Natural killer cell (primary cell): ENCODE measurements around the gene SLC6A7. TPM values are rescaled to one million over a fixed set of nuclear protein-coding genes. Genes with fewer than 3 reads are reported as not detected.

Experiments used
- ATAC-seq, 3 donors: fragments of 150-1000 bp in 2 of 3; fragments of 200-7000 bp in 1 of 3; cut with Tn5 transposase; 1 replicate in 1 of 3; 2 replicates in 2 of 3; pipeline ENCODE4 v1.10.0; 2021; ENCODE audit warnings: mild to moderate bottlenecking in 2 of 3, moderate library complexity in 2 of 3
- DNase-seq, 2 donors: peaks; one replicate each; pipeline versions ENCODE4 v3.0.0 to v3.0.0-alpha.2; 2013 to 2021; ENCODE audit warnings: mixed read lengths in 1 of 2
- H3K27ac ChIP-seq: one replicate; pipeline ENCODE4 v1.5.1; 2013; ENCODE audit warnings: mild to moderate bottlenecking, low read length
- H3K27me3 ChIP-seq: one replicate; pipeline ENCODE4 v1.6.1; 2013; ENCODE audit warnings: low read length; ENCODE audit not compliant: control insufficient read depth, insufficient read depth
- H3K36me3 ChIP-seq: one replicate; pipeline ENCODE4 v1.6.1; 2013; ENCODE audit warnings: low read length; ENCODE audit not compliant: control insufficient read depth, insufficient read depth
- H3K4me1 ChIP-seq: one replicate; pipeline ENCODE4 v1.6.1; 2013; ENCODE audit warnings: low read length; ENCODE audit not compliant: control insufficient read depth, insufficient read depth
- H3K4me3 ChIP-seq: one replicate; pipeline ENCODE4 v1.5.1; 2013; ENCODE audit warnings: low read length
- H3K9me3 ChIP-seq: one replicate; pipeline ENCODE4 v1.6.1; 2013; ENCODE audit warnings: low read length; ENCODE audit not compliant: control insufficient read depth, insufficient read depth
- H3K27ac Mint-ChIP-seq, 2 donors: one replicate each; pipeline ENCODE4 v1.8.0; 2022; ENCODE audit warnings: mild to moderate bottlenecking in 2 of 2, mixed read lengths in 2 of 2, moderate library complexity in 1 of 2
- H3K27me3 Mint-ChIP-seq, 2 donors: one replicate each; pipeline ENCODE4 v1.8.0; 2022; ENCODE audit warnings: low read depth in 2 of 2, mixed read lengths in 2 of 2
- H3K36me3 Mint-ChIP-seq: one replicate; pipeline ENCODE4 v1.8.0; 2022; ENCODE audit warnings: mixed read lengths
- H3K4me1 Mint-ChIP-seq, 2 donors: one replicate each; pipeline ENCODE4 v1.8.0; 2022; ENCODE audit warnings: mixed read lengths in 2 of 2
- H3K4me3 Mint-ChIP-seq: one replicate; pipeline ENCODE4 v1.8.0; 2022; ENCODE audit warnings: mild to moderate bottlenecking, moderate library complexity, mixed read lengths
- H3K9me3 Mint-ChIP-seq, 2 donors: one replicate each; pipeline ENCODE4 v1.8.0; 2022; ENCODE audit warnings: mixed read lengths in 2 of 2
- WGBS: methylation state at CpG from one replicate; pipeline ENCODE4 v1.1.7; 2013; ENCODE audit warnings: missing lambda C conversion rate; ENCODE audit not compliant: insufficient coverage; 5-methylcytosine and 5-hydroxymethylcytosine counted together
- intact Hi-C: fragments of 100-400 bp; cut with micrococcal nuclease; formaldehyde crosslinking; loops from one replicate; pipeline ENCODE4 v1.14.2; 2022
- total RNA-seq, 4 donors: library from RNA; stranded (reverse); fragments of 120-200 nt in 1 of 4; gene quantifications; one replicate each; pipeline versions ENCODE4 v1.2.3 to v1.2.4, GENCODE V29; 2013 to 2022
- TF ChIP-seq, protein P1 (sequence below): fragments of 200-600 bp; IDR thresholded peaks from one replicate; pipeline ENCODE4 v1.8.0; 2022; ENCODE audit warnings: antibody characterized with exemption

The SLC6A7 gene
- total RNA-seq, 3 donors from 2014 or later (not counting 1 experiment from before 2014, with no cell fraction given): not detected

DNA sequence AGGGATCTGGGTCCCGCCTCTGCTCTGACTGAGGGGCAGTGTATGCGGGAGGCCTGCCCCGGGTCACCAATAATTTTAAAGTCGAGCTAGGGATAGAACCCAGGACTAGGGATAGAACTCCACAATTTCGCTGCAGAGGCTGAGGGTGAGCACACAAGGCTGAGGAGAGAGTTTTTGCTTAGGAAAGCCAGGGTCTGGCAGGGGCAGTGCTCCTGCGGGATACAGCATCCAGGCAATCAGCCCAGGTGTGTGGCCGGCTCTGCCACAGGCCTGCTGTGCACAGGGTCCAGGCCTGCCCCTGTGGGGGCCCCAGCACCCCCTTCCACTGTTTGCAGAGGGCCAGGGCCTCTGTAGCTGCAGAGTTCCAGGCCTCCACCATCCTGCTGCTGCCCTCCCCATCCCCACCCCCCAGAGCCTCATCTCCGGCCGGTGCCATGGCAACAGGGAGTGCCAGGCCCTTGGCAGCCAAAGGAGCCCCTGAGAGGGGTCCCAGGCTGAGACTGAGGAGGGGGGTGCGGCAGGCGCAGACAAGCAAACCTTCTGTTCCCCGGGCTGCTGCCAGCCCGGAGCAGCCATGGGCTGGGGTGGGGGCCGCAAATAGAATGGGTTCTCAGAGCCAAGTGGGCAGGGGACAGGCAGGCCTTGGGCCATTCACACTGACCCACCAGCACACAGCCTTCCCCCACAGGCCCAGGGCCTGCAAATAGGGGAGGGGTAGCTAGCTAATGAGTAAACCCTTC lies 42.8 kb upstream of the SLC6A7 start:
- H3K36me3 Mint-ChIP-seq: no peaks in the 10 kb centered on the region
- H3K27ac ChIP-seq: no peak overlapping the region
- no peak overlapping the region for H3K4me3 Mint-ChIP-seq
- H3K9me3 ChIP-seq: no peaks in the 10 kb centered on the region
- no peaks in the 10 kb centered on the region for H3K27me3 ChIP-seq
- 95% methylated on average over 14 of the region's 14 CpGs for WGBS
- H3K4me3 ChIP-seq: no peak overlapping the region
- H3K4me1 ChIP-seq: peaks cover 54% of the 10 kb centered on the region
- peaks cover 0 to 4% of the 10 kb centered on the region in 2 donors for H3K27me3 Mint-ChIP-seq
- DNase-seq (no peak), ATAC-seq (no peak)
- H3K36me3 ChIP-seq: no peaks in the 10 kb centered on the region
- no peak overlapping the region for H3K27ac Mint-ChIP-seq
- peaks cover 56 to 67% of the 10 kb centered on the region in 2 donors for H3K4me1 Mint-ChIP-seq
- intact Hi-C loops: no loop called here
- no peaks in the 10 kb centered on the region for H3K9me3 Mint-ChIP-seq
- TF ChIP-seq, protein P1, sequence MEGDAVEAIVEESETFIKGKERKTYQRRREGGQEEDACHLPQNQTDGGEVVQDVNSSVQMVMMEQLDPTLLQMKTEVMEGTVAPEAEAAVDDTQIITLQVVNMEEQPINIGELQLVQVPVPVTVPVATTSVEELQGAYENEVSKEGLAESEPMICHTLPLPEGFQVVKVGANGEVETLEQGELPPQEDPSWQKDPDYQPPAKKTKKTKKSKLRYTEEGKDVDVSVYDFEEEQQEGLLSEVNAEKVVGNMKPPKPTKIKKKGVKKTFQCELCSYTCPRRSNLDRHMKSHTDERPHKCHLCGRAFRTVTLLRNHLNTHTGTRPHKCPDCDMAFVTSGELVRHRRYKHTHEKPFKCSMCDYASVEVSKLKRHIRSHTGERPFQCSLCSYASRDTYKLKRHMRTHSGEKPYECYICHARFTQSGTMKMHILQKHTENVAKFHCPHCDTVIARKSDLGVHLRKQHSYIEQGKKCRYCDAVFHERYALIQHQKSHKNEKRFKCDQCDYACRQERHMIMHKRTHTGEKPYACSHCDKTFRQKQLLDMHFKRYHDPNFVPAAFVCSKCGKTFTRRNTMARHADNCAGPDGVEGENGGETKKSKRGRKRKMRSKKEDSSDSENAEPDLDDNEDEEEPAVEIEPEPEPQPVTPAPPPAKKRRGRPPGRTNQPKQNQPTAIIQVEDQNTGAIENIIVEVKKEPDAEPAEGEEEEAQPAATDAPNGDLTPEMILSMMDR: no peak

DNA sequence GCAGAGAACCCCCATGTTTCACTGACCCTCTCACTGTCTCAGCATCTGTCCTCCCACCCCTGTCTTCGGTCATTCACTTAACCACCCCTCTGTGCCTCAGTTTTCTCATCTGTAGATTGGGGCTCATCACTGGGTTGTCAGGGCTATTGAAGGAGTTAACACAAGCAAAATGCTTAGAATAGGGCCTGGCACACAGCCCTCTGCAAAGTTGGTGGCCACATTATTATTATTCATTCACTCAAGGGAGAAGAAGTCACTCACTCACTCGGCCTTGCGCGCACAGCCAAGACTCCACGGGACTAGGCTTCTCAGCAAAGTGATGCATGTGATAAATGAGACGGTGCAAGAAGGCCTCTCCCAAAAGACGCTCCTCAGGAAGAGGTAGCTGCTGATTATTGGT lies 42.2 kb upstream of the SLC6A7 start:
- Histone ChIP-seq H3K36me3 (no peaks in the 10 kb centered on the region), H3K4me3 (no peak overlapping the region), H3K4me1 (peaks cover 54% of the 10 kb centered on the region), H3K9me3 (no peaks in the 10 kb centered on the region), H3K27ac (no peak overlapping the region), H3K27me3 (no peaks in the 10 kb centered on the region)
- Mint-ChIP-seq H3K4me3 (peak overlapping the region; percentile 77), H3K36me3 (no peaks in the 10 kb centered on the region), H3K4me1 (peaks cover 61 to 72% of the 10 kb centered on the region in 2 donors), H3K9me3 (no peaks in the 10 kb centered on the region), H3K27ac (no peak overlapping the region), H3K27me3 (peaks cover 0 to 4% of the 10 kb centered on the region in 2 donors)
- 96% methylated on average over 7 of the region's 7 CpGs for WGBS
- no peak for DNase-seq
- intact Hi-C loops: no loop called here
- no peak for ATAC-seq
- TF ChIP-seq, protein P1: no peak

DNA sequence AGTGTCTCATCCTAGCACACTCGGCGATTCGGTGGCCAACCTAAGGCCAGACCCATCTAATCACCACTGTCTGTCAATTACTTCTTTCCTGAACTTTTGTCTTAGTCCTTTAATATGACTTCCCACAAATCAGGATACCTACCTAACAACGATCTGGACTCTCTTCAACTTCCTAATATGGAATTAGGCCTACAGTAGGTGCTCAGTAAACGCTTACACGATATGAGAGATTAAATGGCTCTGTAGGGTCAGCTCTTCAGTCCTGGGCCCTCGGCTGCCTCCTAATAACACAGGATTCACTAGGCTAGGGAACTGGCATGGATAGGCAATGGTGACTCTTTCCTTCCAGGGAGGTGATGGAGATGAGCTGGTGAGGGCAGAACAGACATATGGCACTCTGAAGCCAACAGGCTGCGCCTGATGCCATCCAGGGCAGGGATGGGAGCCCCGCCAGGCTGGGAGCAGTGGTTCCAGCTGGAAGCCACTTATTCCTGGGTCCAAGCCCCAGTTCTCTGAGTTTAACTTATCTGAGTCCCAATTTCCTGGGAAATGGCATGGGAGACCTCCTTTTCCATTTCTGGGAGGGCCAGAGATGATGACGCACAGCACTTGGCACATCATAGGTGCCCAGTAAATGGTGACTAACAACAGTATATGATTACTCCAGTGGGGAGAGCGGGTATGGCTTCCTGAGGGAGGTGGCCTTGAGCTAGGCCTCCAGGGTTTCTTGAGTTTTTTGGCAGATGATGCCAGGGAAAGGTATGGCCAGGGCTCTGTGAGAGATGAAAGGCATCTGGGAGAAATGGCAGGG lies 41.5 kb upstream of the SLC6A7 start:
- H3K4me1 Mint-ChIP-seq: peaks cover 55 to 67% of the 10 kb centered on the region in 2 donors
- TF ChIP-seq, protein P1: no peak
- Histone ChIP-seq H3K27me3 (no peaks in the 10 kb centered on the region), H3K4me3 (no peak overlapping the region), H3K9me3 (no peaks in the 10 kb centered on the region), H3K27ac (no peak overlapping the region), H3K4me1 (peaks cover 57% of the 10 kb centered on the region), H3K36me3 (no peaks in the 10 kb centered on the region)
- H3K27me3 Mint-ChIP-seq: peaks cover 0 to 4% of the 10 kb centered on the region in 2 donors
- no peaks in the 10 kb centered on the region for H3K36me3 Mint-ChIP-seq
- intact Hi-C loops: no loop called here
- no peak for ATAC-seq
- peak overlapping the region; percentile 67 to 76 for H3K27ac Mint-ChIP-seq
- no peaks in the 10 kb centered on the region for H3K9me3 Mint-ChIP-seq
- WGBS: 96% methylated on average over 11 of the region's 11 CpGs
- DNase-seq: no peak
- peak overlapping the region; percentile 77 for H3K4me3 Mint-ChIP-seq
